Stimulated activated CD4-positive, alpha-beta T cell treated with anti-CD3 and anti-CD28 coated beads, Interleukin-4, amount 100 ng/mL, for 1 hour (primary cell): ENCODE data around the gene BANP.
"Not testable (repeated sequence)": the region's sequence is repeated elsewhere in the genome, so short reads cannot be mapped to it uniquely, and the experiment has no call there.

Experiments used
- DNase-seq: peaks from one replicate; pipeline ENCODE4 v3.0.0-alpha.2; 2020

Gene BANP

GRCh38 chr16:87996962-87997880 lies 46.0 kb downstream of the BANP start:
- no peak for DNase-seq

- not testable (repeated sequence) for DNase-seq
Measured at GRCh38 chr16:87998184-87998793, 47.1 kb downstream of the BANP start.

GRCh38 chr16:87998992-87999391 lies 47.8 kb downstream of the BANP start:
- not testable (repeated sequence) for DNase-seq

- no peak for DNase-seq
Measured at GRCh38 chr16:88002211-88002610, 51.0 kb downstream of the BANP start.

- DNase-seq, result no peak
Measured at GRCh38 chr16:88002749-88003148, 51.5 kb downstream of the BANP start.

GRCh38 chr16:88003316-88003715 lies 52.1 kb downstream of the BANP start:
- no peak for DNase-seq

- DNase-seq, result no peak
Measured at GRCh38 chr16:88003736-88004135, 52.5 kb downstream of the BANP start.

GRCh38 chr16:88004391-88004790 lies 53.2 kb downstream of the BANP start:
- DNase-seq, result no peak

- DNase-seq, result no peak
Measured at GRCh38 chr16:88005181-88005581, 53.9 kb downstream of the BANP start.

GRCh38 chr16:88005968-88006367 lies 54.7 kb downstream of the BANP start:
- DNase-seq, result no peak

- DNase-seq, result no peak
Measured at GRCh38 chr16:88007321-88007731, 56.1 kb downstream of the BANP start.

- no peak for DNase-seq
Measured at GRCh38 chr16:88008840-88009239, 57.6 kb downstream of the BANP start.

- no peak for DNase-seq
Measured at GRCh38 chr16:88009563-88010342, 58.5 kb downstream of the BANP start.

GRCh38 chr16:88010343-88010967 lies 59.2 kb downstream of the BANP start:
- DNase-seq, result no peak

- DNase-seq, result no peak
Measured at GRCh38 chr16:88010968-88011483, 59.8 kb downstream of the BANP start.

- no peak for DNase-seq
Measured at GRCh38 chr16:88012360-88012759, 61.1 kb downstream of the BANP start.

- DNase-seq, result no peak
Measured at GRCh38 chr16:88013091-88013609, 61.9 kb downstream of the BANP start.

- no peak for DNase-seq
Measured at GRCh38 chr16:88013766-88014251, 62.6 kb downstream of the BANP start.

GRCh38 chr16:88014252-88014781 lies 63.1 kb downstream of the BANP start:
- DNase-seq, result no peak

GRCh38 chr16:88014954-88015805 lies 63.9 kb downstream of the BANP start:
- no peak for DNase-seq

GRCh38 chr16:88015806-88016140 lies 64.5 kb downstream of the BANP start:
- DNase-seq, result no peak
